K562 (cell line): ENCODE measurements around the gene SLC16A1. TPM values are rescaled to one million over a fixed set of nuclear protein-coding genes. Genes with fewer than 3 reads are reported as not detected.

Experiments
- ATAC-seq: fragments of 200-7000 bp; cut with Tn5 transposase; 3 replicates; pipeline ENCODE4 v1.9.1; 2020; ENCODE audit warnings: moderate library complexity
- BruUV-seq: library from RNA; stranded (reverse); fragments of 400-500 nt; replicated peaks from 2 replicates; lab custom pipeline; 2021; lab: Mats Ljungman, UMichigan
- CTCF ChIA-PET: fragments of 300-600 bp; formaldehyde crosslinking; extraction: SDS; loops from one replicate; lab custom pipeline; 2021; ENCODE audit warnings: low intra/inter-chr PET ratio; lab: Yijun Ruan, JAX
- POLR2A ChIA-PET: fragments of 300-600, 350-650 bp; sonication (Branson Sonifier 250); formaldehyde crosslinking; extraction: SDS; loops from one replicate; lab custom pipeline; 2021; ENCODE audit warnings: antibody characterized with exemption, inconsistent platforms; lab: Yijun Ruan, JAX
- DNase-seq, 4 experiments: peaks; one replicate each; pipeline versions ENCODE4 v3.0.0 to v3.0.0-alpha.2; 2011 to 2018; ENCODE audit warnings: low spot score in 3 of 4, mixed read lengths in 3 of 4; ENCODE audit errors: extremely low read depth in 1 of 4
- FAIRE-seq: peaks from 2 replicates; lab custom pipeline; 2011; peaks lifted over from hg19 to GRCh38; lab: Jason Lieb, UNC
- H2AFZ ChIP-seq: 2 replicates; pipeline ENCODE4 v1.6.0; 2011; ENCODE audit warnings: low read depth, low read length, control low read depth, inconsistent platforms
- H3K27ac ChIP-seq: fragments of 200-600 bp; 3 replicates; pipeline ENCODE4 v1.8.0; 2011; ENCODE audit warnings: low read depth, mild to moderate bottlenecking, control low read depth, inconsistent platforms, low read length, moderate library complexity, mixed read lengths; ENCODE audit errors: extremely low read depth
- H3K27me3 ChIP-seq, 2 experiments: fragments of 300-600 bp in 1 of 2; 2 replicates in 1 of 2; 3 replicates in 1 of 2; pipeline versions ENCODE4 v1.6.0 to v1.8.0; 2011; ENCODE audit warnings: inconsistent platforms in 2 of 2, low read length in 2 of 2, mild to moderate bottlenecking in 1 of 2, mixed read lengths in 1 of 2, moderate library complexity in 1 of 2; ENCODE audit not compliant: control insufficient read depth in 2 of 2, insufficient read depth in 2 of 2
- H3K36me3 ChIP-seq: fragments of 300-600 bp; 3 replicates; pipeline ENCODE4 v1.8.0; 2011; ENCODE audit warnings: mild to moderate bottlenecking, low read length, inconsistent platforms; ENCODE audit not compliant: control insufficient read depth, insufficient read depth
- H3K4me1 ChIP-seq, 2 experiments: fragments of 200-600 bp in 1 of 2; replicated peaks in 1 of 2; 2 replicates in 1 of 2; 3 replicates in 1 of 2; pipeline versions ENCODE4 v1.5.1 to v1.8.0; 2011; ENCODE audit warnings: inconsistent platforms in 2 of 2, low read length in 2 of 2, mild to moderate bottlenecking in 1 of 2, mixed read lengths in 1 of 2, moderate library complexity in 1 of 2; ENCODE audit not compliant: control insufficient read depth in 2 of 2, insufficient read depth in 2 of 2
- H3K4me2 ChIP-seq: 2 replicates; pipeline ENCODE4 v1.6.1; 2011; ENCODE audit warnings: low read length, control low read depth, inconsistent platforms, mixed read lengths; ENCODE audit not compliant: insufficient read depth
- H3K4me3 ChIP-seq: fragments of 200-600 bp; sonication (generic), shearing (Covaris generic); 2 replicates; pipeline ENCODE4 v1.5.1; 2016; ENCODE audit warnings: control low read depth, inconsistent platforms
- H3K79me2 ChIP-seq: fragments of 200-600 bp; 3 replicates; pipeline ENCODE4 v1.8.0; 2011; ENCODE audit warnings: low read length, inconsistent platforms; ENCODE audit not compliant: control insufficient read depth, insufficient read depth
- H3K9ac ChIP-seq, 2 experiments: 2 replicates each; pipeline versions ENCODE4 v1.6.0 to v1.6.1; 2011; ENCODE audit warnings: low read depth in 2 of 2, low read length in 2 of 2, control low read depth in 1 of 2, inconsistent platforms in 1 of 2, mild to moderate bottlenecking in 1 of 2, mixed read lengths in 1 of 2; ENCODE audit not compliant: insufficient read depth in 1 of 2
- H3K9me1 ChIP-seq: one replicate; pipeline ENCODE4 v1.6.0; 2011; ENCODE audit warnings: inconsistent platforms, mild to moderate bottlenecking, low read length, moderate library complexity; ENCODE audit not compliant: control insufficient read depth, insufficient read depth
- H3K9me3 ChIP-seq: replicated peaks from 2 replicates; pipeline ENCODE4 v1.5.1; 2011; ENCODE audit warnings: low read depth, low read length, inconsistent platforms; ENCODE audit not compliant: control insufficient read depth, insufficient read depth
- H4K20me1 ChIP-seq: replicated peaks from 2 replicates; pipeline ENCODE4 v1.6.1; 2011; ENCODE audit warnings: low read length, inconsistent platforms, mixed read lengths; ENCODE audit not compliant: control insufficient read depth, insufficient read depth
- ARID1B ChIP-seq: fragments of 450-650 bp; IDR thresholded peaks from 2 replicates; pipeline ENCODE4 v1.6.1; 2016; ENCODE audit warnings: antibody characterized with exemption, mild to moderate bottlenecking, inconsistent platforms
- BACH1 ChIP-seq: fragments of 200-800 bp; sonication (Bioruptor generic); IDR thresholded peaks from 2 replicates; pipeline ENCODE4 v1.6.1; 2016; ENCODE audit warnings: missing genetic modification characterization, missing compliant biosample characterization
- BCOR ChIP-seq: fragments of 450-650 bp; IDR thresholded peaks from 2 replicates; pipeline ENCODE4 v1.6.1; 2016
- BRCA1 ChIP-seq, 2 experiments: fragments of 450-650 bp in 1 of 2; sonication (generic) in 1 of 2; formaldehyde crosslinking in 1 of 2; IDR thresholded peaks; 2 replicates each; pipeline versions ENCODE4 v1.5.0 to v1.6.1; 2017 to 2020; ENCODE audit warnings: mild to moderate bottlenecking in 1 of 2, missing genetic modification reagents in 1 of 2
- CEBPG ChIP-seq, 3 experiments: fragments of 200-800 bp in 1 of 3; sonication (Bioruptor generic) in 1 of 3; sonication (generic) in 1 of 3; formaldehyde crosslinking in 1 of 3; IDR thresholded peaks in 2 of 3; conservative IDR thresholded peaks in 1 of 3; 2 replicates each; pipeline versions ENCODE4 v1.6.1 to v1.8.0; 2016 to 2022; ENCODE audit warnings: missing compliant biosample characterization in 2 of 3, missing genetic modification characterization in 2 of 3, mild to moderate bottlenecking in 1 of 3, missing genetic modification reagents in 1 of 3
- E2F3 ChIP-seq: fragments of 250-450 bp; sonication (Bioruptor Pico); IDR thresholded peaks from 2 replicates; pipeline ENCODE4 v1.4.0; 2020; ENCODE audit warnings: mild to moderate bottlenecking
- EHMT2 ChIP-seq: fragments of 450-650 bp; IDR thresholded peaks from 2 replicates; pipeline ENCODE4 v1.6.1; 2018; ENCODE audit warnings: antibody characterized with exemption
- ELF4 ChIP-seq: fragments of 450-650 bp; formaldehyde crosslinking; IDR thresholded peaks from 2 replicates; pipeline ENCODE4 v1.4.0; 2022; ENCODE audit warnings: missing genetic modification characterization
- ETV6 ChIP-seq, 3 experiments: fragments of 150-350 bp in 1 of 3; sonication (generic) in 1 of 3; formaldehyde crosslinking in 1 of 3; IDR thresholded peaks; 2 replicates each; pipeline versions ENCODE4 v1.6.1 to v1.8.0; 2014 to 2022; ENCODE audit warnings: borderline replicate concordance in 2 of 3, low read depth in 2 of 3, antibody characterized with exemption in 1 of 3, low read length in 1 of 3, mild to moderate bottlenecking in 1 of 3, missing genetic modification reagents in 1 of 3
- JUN ChIP-seq, 2 experiments: sonication (generic) in 1 of 2; formaldehyde crosslinking in 1 of 2; IDR thresholded peaks; 2 replicates each; pipeline versions ENCODE4 v1.6.1 to v1.8.0; 2012 to 2022; ENCODE audit warnings: borderline replicate concordance in 2 of 2, mild to moderate bottlenecking in 2 of 2, improper control_type of control experiment in 1 of 2, low read depth in 1 of 2, low read length in 1 of 2, missing genetic modification reagents in 1 of 2
- LEF1 ChIP-seq: fragments of 450-650 bp; IDR thresholded peaks from 2 replicates; pipeline ENCODE4 v1.6.1; 2016; ENCODE audit warnings: mild to moderate bottlenecking
- MAFG ChIP-seq: fragments of 450-650 bp; conservative IDR thresholded peaks from 2 replicates; pipeline ENCODE4 v1.6.1; 2016; ENCODE audit warnings: missing genetic modification characterization, missing compliant biosample characterization
- NFIC ChIP-seq: fragments of 450-650 bp; IDR thresholded peaks from 2 replicates; pipeline ENCODE4 v1.6.1; 2017; ENCODE audit warnings: mild to moderate bottlenecking, inconsistent platforms
- RBBP5 ChIP-seq: fragments of 200-600 bp; sonication (generic); IDR thresholded peaks from 2 replicates; pipeline ENCODE4 v1.6.1; 2012; ENCODE audit warnings: borderline replicate concordance, mild to moderate bottlenecking, low read length, control low read depth, inconsistent platforms; ENCODE audit not compliant: insufficient read depth, poor library complexity, severe bottlenecking
- TARDBP ChIP-seq: fragments of 450-650 bp; IDR thresholded peaks from 2 replicates; pipeline ENCODE4 v1.6.1; 2016
- ZNF146 ChIP-seq: IDR thresholded peaks from one replicate; pipeline ENCODE4 v1.6.1; 2018; ENCODE audit warnings: missing compliant biosample characterization; ENCODE audit not compliant: unreplicated experiment
- ZNF695 ChIP-seq: fragments of 450-650 bp; formaldehyde crosslinking; IDR thresholded peaks from 2 replicates; pipeline ENCODE4 v1.4.0; 2020; ENCODE audit warnings: mild to moderate bottlenecking, moderate library complexity
- WGBS: fragments of 100-300 bp; shearing (Covaris generic); methylation state at CpG from one replicate; pipeline ENCODE4 v1.1.6; 2016; ENCODE audit warnings: low coverage, mixed read lengths; ENCODE audit not compliant: insufficient coverage; ENCODE audit errors: missing lambda C conversion rate; 5-methylcytosine and 5-hydroxymethylcytosine counted together
- in situ Hi-C: fragments of 300-500 bp; cut with MboI; formaldehyde crosslinking; loops from 4 replicates; pipeline ENCODE4 v1.15.0; 2018; ENCODE audit warnings: inconsistent platforms, mixed read lengths
- intact Hi-C: fragments of 100-400 bp; cut with micrococcal nuclease; formaldehyde crosslinking; loops from 2 replicates; pipeline ENCODE4 v1.14.2; 2022
- polyA plus RNA-seq, 8 experiments: library from polyadenylated mRNA; depleted of rRNA in 4 of 8; stranded (reverse) in 5 of 8; unstranded in 3 of 8; fragments of >200 nt; fragmentation: Nextera tagmentation in 2 of 8; fragmentation: Illumina TruSeq in 1 of 8; extraction: Ambion mirVana in 2 of 8; extraction: Trizol in 1 of 8; gene quantifications; 2 replicates each; pipeline versions ENCODE4 v1.2.1 to v1.2.3, GENCODE V29; 2011 to 2014; ENCODE audit warnings: inconsistent platforms in 1 of 8, missing spikeins in 1 of 8
- total RNA-seq, 7 experiments: library from RNA; depleted of rRNA in 6 of 7; stranded (reverse); fragments of >200 nt in 6 of 7; fragmentation: Illumina TruSeq in 2 of 7; extraction: Trizol in 2 of 7; gene quantifications; 2 replicates each; pipeline versions ENCODE4 v1.2.1 to v1.2.3, GENCODE V29; 2011 to 2021; ENCODE audit warnings: low replicate concordance in 1 of 7

SLC16A1 gene
- total and polyA plus RNA-seq, 9 of the 15 experiments (the other 6 are each of a cell fraction or from before 2014, with no cell fraction given), result 73.1 to 244 (median 117) TPM

DNA sequence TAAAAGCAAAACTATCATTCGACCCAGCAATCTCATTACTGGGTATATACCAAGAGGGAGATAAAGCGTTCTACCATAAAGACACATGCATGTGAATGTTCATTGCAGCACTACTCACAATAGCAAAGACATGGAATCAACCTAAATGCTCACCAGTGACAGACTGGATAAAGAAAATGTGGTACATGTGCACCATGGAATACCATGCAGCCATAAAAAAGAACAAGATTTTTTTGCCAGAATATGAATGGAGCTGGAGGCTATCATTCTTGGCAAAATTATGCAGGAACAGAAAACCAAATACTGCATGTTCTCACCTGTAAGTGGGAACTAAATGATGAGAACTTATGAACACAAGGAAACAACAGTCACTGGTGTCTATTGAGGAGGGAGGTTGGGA lies 79.7 kb downstream of the SLC16A1 start:
- H3K9me3 ChIP-seq, result no peaks in the 10 kb centered on the region
- H3K27ac ChIP-seq, result no peak overlapping the region
- H3K36me3 ChIP-seq, result no peaks in the 10 kb centered on the region
- no peaks in the 10 kb centered on the region for H4K20me1 ChIP-seq
- peaks cover 0 to 4% of the 10 kb centered on the region in 2 experiments; a peak in 1 of 5 replicates for H3K27me3 ChIP-seq
- DNase-seq (no peak), FAIRE-seq (no peak), ATAC-seq (no peak)
- H3K9ac ChIP-seq, result no peak overlapping the region
- in situ Hi-C loops (no loop called here), intact Hi-C loops (no loop called here)
- WGBS, result 42% methylated on average over 2 of the region's 2 CpGs
- H3K9me1 ChIP-seq, result no peaks in the 10 kb centered on the region
- H3K79me2 ChIP-seq, result no peaks in the 10 kb centered on the region
- peaks cover 7 to 21% of the 10 kb centered on the region in 2 experiments; a peak in 4 of 5 replicates for H3K4me1 ChIP-seq
- ChIA-PET POLR2A (interaction anchor here (0.6 to 1.3 kb wide), 3 partner anchors 10 to 78 kb away, joined by 3 read pairs; no protein-coding TSS in a partner anchor), CTCF (no interaction called here)
- no peak overlapping the region for H3K4me2 ChIP-seq
- TF ChIP-seq BCOR (peak; percentile 37; the same call in 1 of the 2 replicates), ZNF146 (CRISPR knock-in tag) (peak; percentile 89), ETV6 (IDR thresholded peaks at IDR 0.05; ENCODE audit: borderline replicate concordance in 1 of 2, low read depth in 2 of 2, low read length in 1 of 2) (no peak), ETV6 (CRISPR knock-in tag; IDR thresholded peaks at IDR 0.05; ENCODE audit: borderline replicate concordance) (no peak), LEF1 (no peak)
- H3K4me3 ChIP-seq, result no peak overlapping the region
- no TSS peak for BruUV-seq
- H2AFZ ChIP-seq, result no peak overlapping the region

DNA sequence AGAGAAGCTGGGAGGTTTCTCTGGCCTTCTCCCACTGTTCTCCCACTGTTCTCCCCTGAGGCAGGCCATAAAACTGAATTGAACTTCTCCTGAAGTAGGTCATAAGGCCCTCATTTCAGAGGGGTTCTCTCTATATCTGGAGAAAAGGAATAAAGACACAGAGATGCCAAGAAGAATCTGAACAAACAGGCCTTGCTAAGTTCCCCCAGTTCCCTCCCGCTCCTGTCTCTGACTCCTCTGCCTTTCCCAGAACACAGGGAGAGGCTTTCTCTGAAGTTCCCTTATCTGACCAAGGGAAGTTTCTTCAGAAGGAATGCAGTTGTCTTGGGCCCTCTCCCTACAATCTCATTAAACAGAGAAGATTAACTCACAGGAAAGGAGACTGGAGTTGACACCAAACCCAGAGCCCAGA lies 83.4 kb downstream of the SLC16A1 start:
- no peaks in the 10 kb centered on the region for H3K9me1 ChIP-seq
- intact Hi-C loops (no loop called here), in situ Hi-C loops (no loop called here)
- DNase-seq (peak in 1 of 4 experiments; percentile 72), ATAC-seq (peak; percentile 65), FAIRE-seq (peak; percentile 85)
- POLR2A ChIA-PET, result interaction anchor here (1.0 kb wide), 1 partner anchor 17 kb away, joined by 4 read pairs; no protein-coding TSS in a partner anchor
- CTCF ChIA-PET, result no interaction called here
- peak overlapping the region; percentile 71 for H2AFZ ChIP-seq
- no peaks in the 10 kb centered on the region for H3K9me3 ChIP-seq
- no TSS peak for BruUV-seq
- H3K27me3 ChIP-seq, result no peaks in the 10 kb centered on the region
- H3K79me2 ChIP-seq, result no peaks in the 10 kb centered on the region
- H4K20me1 ChIP-seq, result no peaks in the 10 kb centered on the region
- peaks cover 0 to 23% of the 10 kb centered on the region in 2 experiments; a peak in 3 of 5 replicates for H3K4me1 ChIP-seq
- 7% methylated on average over 1 of the region's 1 CpG for WGBS
- H3K4me2 ChIP-seq, result peak overlapping the region; percentile 33
- H3K9ac ChIP-seq, result peak overlapping the region; percentile 11 to 18; a peak in 2 of 4 replicates
- H3K4me3 ChIP-seq, result no peak overlapping the region
- no peaks in the 10 kb centered on the region for H3K36me3 ChIP-seq
- peak overlapping the region; percentile 53; the same call in 2 of the 3 replicates for H3K27ac ChIP-seq
- TF ChIP-seq RBBP5 (peak; percentile 32), EHMT2 (0 out of 2 replicates have a peak, but pooled peaks have one; percentile 19), ZNF695 (CRISPR knock-in tag) (no peak), CEBPG (CRISPR knock-in tag; IDR thresholded peaks at IDR 0.05) (no peak), CEBPG (tag; conservative IDR thresholded peaks at IDR 0.05 in 1 of 2, IDR thresholded peaks at IDR 0.05 in 1 of 2) (no peak), BACH1 (no peak), BRCA1 (IDR thresholded peaks at IDR 0.05) (no peak), BRCA1 (CRISPR knock-in tag; IDR thresholded peaks at IDR 0.05) (no peak), MAFG (tag) (no peak), NFIC (no peak), JUN (IDR thresholded peaks at IDR 0.05; ENCODE audit: borderline replicate concordance, low read depth, low read length) (no peak), JUN (CRISPR knock-in tag; IDR thresholded peaks at IDR 0.05; ENCODE audit: borderline replicate concordance) (no peak), TARDBP (no peak), ELF4 (CRISPR knock-in tag) (no peak), E2F3 (CRISPR knock-in tag) (no peak), ARID1B (peak; percentile 56)
